Measurements from ENCODE around the gene PVALEF. TPM values are rescaled to one million over a fixed set of nuclear protein-coding genes. Genes with fewer than 3 reads are reported as not detected.

Gene PVALEF
- total RNA-seq, 1 donor from 2014 or later, result not detected

DNA sequence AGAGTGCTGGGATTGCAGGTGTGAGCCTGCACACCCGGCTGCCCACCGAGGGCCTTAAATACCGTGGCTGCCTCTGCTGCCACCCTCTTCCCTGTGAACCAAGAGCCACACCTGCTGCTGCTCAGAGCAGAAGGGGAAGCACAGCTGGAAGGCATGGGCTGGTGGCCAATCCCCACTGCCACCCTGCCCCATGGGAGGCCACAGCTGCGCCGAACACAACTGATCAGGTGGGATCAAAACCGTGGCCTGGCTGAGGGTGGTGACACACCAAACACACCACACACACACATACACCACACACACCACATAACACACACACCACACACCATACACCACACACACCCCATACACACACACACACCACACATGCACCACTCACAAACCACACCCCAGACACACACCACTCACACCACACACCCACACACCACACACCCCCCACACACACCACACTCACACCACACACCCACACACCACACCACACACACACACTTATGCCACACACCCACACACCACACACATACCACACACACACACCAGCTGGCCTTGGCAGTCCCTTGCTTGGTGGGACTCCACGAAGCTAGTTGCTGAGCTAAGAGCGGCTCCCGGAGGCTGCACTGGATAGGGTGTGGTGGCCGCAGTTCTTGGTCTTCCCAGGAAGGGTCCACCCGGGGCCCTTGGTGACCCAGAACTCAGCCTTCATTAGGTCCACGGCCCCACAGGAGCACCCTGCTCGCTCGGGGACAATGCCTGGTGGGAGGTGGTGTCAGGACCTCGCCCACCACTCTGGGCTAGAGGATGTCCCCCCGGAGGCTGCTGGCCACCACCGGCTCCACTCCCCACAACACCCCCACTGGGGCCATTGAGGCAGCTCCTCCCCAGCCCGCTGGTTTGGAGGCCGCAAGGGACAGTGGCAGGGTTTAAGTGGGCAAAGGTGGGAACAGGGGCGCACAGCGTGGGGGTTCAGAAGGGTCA lies 42.6 kb downstream of the PVALEF start:
- Histone ChIP-seq H3K4me3 (no peak overlapping the region), H3K27me3 (no peaks in the 10 kb centered on the region), H3K9me3 (no peaks in the 10 kb centered on the region), H3K27ac (no peak overlapping the region), H3K36me3 (peaks cover 0 to 12% of the 10 kb centered on the region in 2 donors), H3K4me1 (no peaks in the 10 kb centered on the region)
- TF ChIP-seq POLR2A (IDR thresholded peaks at IDR 0.05) (no peak), POLR2AphosphoS5 (IDR thresholded peaks at IDR 0.05; ENCODE audit: insufficient read depth in 1 of 2, low read depth in 1 of 2) (no peak)
- TF ChIP-seq, protein P1, sequence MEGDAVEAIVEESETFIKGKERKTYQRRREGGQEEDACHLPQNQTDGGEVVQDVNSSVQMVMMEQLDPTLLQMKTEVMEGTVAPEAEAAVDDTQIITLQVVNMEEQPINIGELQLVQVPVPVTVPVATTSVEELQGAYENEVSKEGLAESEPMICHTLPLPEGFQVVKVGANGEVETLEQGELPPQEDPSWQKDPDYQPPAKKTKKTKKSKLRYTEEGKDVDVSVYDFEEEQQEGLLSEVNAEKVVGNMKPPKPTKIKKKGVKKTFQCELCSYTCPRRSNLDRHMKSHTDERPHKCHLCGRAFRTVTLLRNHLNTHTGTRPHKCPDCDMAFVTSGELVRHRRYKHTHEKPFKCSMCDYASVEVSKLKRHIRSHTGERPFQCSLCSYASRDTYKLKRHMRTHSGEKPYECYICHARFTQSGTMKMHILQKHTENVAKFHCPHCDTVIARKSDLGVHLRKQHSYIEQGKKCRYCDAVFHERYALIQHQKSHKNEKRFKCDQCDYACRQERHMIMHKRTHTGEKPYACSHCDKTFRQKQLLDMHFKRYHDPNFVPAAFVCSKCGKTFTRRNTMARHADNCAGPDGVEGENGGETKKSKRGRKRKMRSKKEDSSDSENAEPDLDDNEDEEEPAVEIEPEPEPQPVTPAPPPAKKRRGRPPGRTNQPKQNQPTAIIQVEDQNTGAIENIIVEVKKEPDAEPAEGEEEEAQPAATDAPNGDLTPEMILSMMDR (IDR thresholded peaks at IDR 0.05), result no peak
- intact Hi-C loops (cut with DNase I), result no loop called here
- no peak for DNase-seq (ENCODE audit: extremely low spot score in 2 of 2)

DNA sequence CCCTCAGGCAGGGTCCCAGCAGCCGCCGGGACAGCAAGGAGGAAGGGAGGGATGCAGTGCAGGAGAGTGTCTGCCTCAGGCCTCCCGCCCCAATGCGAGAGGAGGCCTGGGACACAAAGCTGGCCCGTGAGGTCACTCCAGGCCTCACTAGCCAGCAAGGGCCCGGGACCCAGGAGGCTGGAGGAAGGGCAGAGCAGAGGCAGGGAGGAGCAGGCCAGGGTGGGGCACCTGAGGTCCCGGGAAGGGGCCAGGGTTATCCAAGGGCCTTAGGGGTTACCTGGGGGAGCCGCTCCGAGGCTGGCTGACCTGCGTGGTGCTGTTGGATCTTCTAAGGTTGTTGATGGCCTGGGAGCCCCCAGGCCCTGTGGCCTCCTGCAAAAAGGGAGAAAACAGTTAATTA lies 43.3 kb downstream of the PVALEF start:
- intact Hi-C loops (cut with DNase I), result no loop called here
- Histone ChIP-seq H3K27ac (no peak overlapping the region), H3K36me3 (peaks cover 0 to 12% of the 10 kb centered on the region in 2 donors), H3K4me1 (no peaks in the 10 kb centered on the region), H3K27me3 (no peaks in the 10 kb centered on the region), H3K4me3 (no peak overlapping the region), H3K9me3 (no peaks in the 10 kb centered on the region)
- DNase-seq (ENCODE audit: extremely low spot score in 2 of 2), result no peak
- TF ChIP-seq POLR2A (IDR thresholded peaks at IDR 0.05) (no peak), POLR2AphosphoS5 (IDR thresholded peaks at IDR 0.05; ENCODE audit: insufficient read depth in 1 of 2, low read depth in 1 of 2) (no peak)
- TF ChIP-seq, protein P1 (IDR thresholded peaks at IDR 0.05), result no peak

DNA sequence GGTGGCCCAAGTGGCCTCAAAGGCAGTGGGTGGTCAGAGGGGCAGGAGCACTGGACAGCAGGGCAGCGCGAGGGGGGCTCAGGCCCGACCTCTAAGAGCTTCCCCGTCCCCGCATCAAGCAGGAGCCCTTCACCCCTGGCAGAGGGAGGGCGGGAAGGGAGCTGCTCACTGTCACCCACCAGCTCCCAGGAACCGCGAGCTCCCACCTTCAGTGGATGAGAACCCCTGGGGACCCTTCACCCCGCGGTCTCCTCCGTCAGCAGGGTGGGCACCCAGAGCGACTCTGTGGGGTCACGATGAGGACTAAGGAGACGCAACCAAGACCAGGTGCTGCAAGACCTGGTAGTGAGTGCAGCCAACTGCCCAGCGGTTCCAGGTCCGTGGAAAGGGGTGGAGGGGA lies 43.8 kb downstream of the PVALEF start:
- no peak overlapping the region for H3K27ac ChIP-seq
- intact Hi-C loops (cut with DNase I), result no loop called here
- TF ChIP-seq POLR2A (IDR thresholded peaks at IDR 0.05) (no peak), POLR2AphosphoS5 (IDR thresholded peaks at IDR 0.05; ENCODE audit: insufficient read depth in 1 of 2, low read depth in 1 of 2) (no peak)
- TF ChIP-seq, protein P1 (IDR thresholded peaks at IDR 0.05), result no peak
- H3K36me3 ChIP-seq, result peaks cover 0 to 12% of the 10 kb centered on the region in 2 donors
- H3K27me3 ChIP-seq, result no peaks in the 10 kb centered on the region
- H3K9me3 ChIP-seq, result no peaks in the 10 kb centered on the region
- no peaks in the 10 kb centered on the region for H3K4me1 ChIP-seq
- no peak overlapping the region for H3K4me3 ChIP-seq
- no peak for DNase-seq (ENCODE audit: extremely low spot score in 2 of 2)

DNA sequence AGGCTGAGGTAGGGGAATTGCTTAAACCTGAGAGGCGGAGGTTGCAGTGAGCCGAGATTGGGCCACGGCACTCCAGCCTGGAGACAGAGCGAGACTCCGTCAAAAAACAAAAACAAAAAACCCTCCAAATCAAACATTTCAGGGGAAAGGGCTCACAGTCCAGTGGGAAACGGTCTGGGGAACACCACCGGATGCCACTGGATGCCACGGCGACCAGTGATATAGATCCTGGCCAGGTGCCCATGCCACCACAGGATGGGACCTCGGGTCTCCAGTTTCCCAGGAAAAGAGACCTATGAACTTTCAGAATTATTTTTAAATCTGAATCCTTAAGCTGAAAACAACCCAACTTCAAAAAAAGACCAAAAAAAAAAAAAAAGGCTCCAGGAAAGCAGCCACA lies 45.2 kb downstream of the PVALEF start:
- no peak overlapping the region for H3K4me3 ChIP-seq
- no peak for TF ChIP-seq POLR2AphosphoS5 (IDR thresholded peaks at IDR 0.05; ENCODE audit: insufficient read depth in 1 of 2, low read depth in 1 of 2)
- TF ChIP-seq, protein P1 (IDR thresholded peaks at IDR 0.05), result no peak
- TF ChIP-seq POLR2A (IDR thresholded peaks at IDR 0.05), result no peak
- intact Hi-C loops (cut with DNase I), result no loop called here
- no peaks in the 10 kb centered on the region for H3K9me3 ChIP-seq
- no peak overlapping the region for H3K27ac ChIP-seq
- H3K4me1 ChIP-seq, result no peaks in the 10 kb centered on the region
- H3K27me3 ChIP-seq, result no peaks in the 10 kb centered on the region
- peaks cover 0 to 12% of the 10 kb centered on the region in 2 donors for H3K36me3 ChIP-seq
- DNase-seq (ENCODE audit: extremely low spot score in 2 of 2), result no peak

DNA sequence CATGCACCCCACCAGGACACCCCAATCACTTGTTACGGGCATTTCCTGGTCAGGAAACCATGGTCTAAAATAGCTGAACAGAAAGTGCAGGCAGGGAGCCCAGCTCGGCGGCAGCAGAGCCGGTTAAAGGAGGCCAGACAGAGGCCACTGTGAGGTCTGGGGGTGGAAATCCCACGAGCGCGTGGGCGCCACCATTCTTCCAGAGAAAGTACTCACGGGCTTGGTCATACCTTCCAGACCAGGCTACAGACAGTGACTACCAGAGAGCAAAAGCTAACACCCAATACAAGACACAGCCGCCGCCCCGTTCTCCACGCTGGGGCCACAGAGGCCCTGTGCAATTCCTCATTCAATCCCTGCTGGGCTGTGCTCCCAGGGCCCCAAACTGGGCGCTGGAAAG lies 45.6 kb downstream of the PVALEF start:
- Histone ChIP-seq H3K4me1 (no peaks in the 10 kb centered on the region), H3K9me3 (no peaks in the 10 kb centered on the region), H3K27ac (no peak overlapping the region), H3K4me3 (no peak overlapping the region), H3K27me3 (no peaks in the 10 kb centered on the region), H3K36me3 (peaks cover 0 to 12% of the 10 kb centered on the region in 2 donors)
- intact Hi-C loops (cut with DNase I), result no loop called here
- TF ChIP-seq, protein P1 (IDR thresholded peaks at IDR 0.05), result no peak
- TF ChIP-seq POLR2AphosphoS5 (IDR thresholded peaks at IDR 0.05; ENCODE audit: insufficient read depth in 1 of 2, low read depth in 1 of 2), result no peak
- DNase-seq (ENCODE audit: extremely low spot score in 2 of 2), result no peak
